HEK293 (cell line): ENCODE measurements around the gene MAGEF1.

Source experiments
- CTCF ChIA-PET: fragments of 350-600 bp; formaldehyde crosslinking; extraction: SDS; loops from one replicate; lab custom pipeline; 2021; ENCODE audit warnings: antibody characterized with exemption; lab: Yijun Ruan, JAX
- POLR2A ChIA-PET: fragments of 300-600 bp; formaldehyde crosslinking; extraction: SDS; loops from one replicate; lab custom pipeline; 2020; ENCODE audit warnings: antibody characterized with exemption, inconsistent platforms; lab: Yijun Ruan, JAX
- H3K27ac ChIP-seq: fragments of 200-500 bp; sonication (Bioruptor generic); 2 replicates; pipeline ENCODE4 v1.5.1; 2014; ENCODE audit warnings: low read depth, low read length, control low read depth, inconsistent platforms; ENCODE audit errors: extremely low read depth
- H3K36me3 ChIP-seq, 2 experiments: fragments of 200-500 bp in 1 of 2; sonication (Bioruptor generic) in 1 of 2; 1 replicate in 1 of 2; 2 replicates in 1 of 2; pipeline ENCODE4 v1.5.1; 2014 to 2017; ENCODE audit warnings: inconsistent platforms in 2 of 2, low read length in 2 of 2; ENCODE audit not compliant: control insufficient read depth in 2 of 2, insufficient read depth in 1 of 2
- H3K4me1 ChIP-seq: fragments of 200-500 bp; sonication (Bioruptor generic); 2 replicates; pipeline ENCODE4 v1.5.1; 2014; ENCODE audit warnings: mild to moderate bottlenecking, low read length, inconsistent platforms; ENCODE audit not compliant: control insufficient read depth, insufficient read depth
- H3K4me3 ChIP-seq: 2 replicates; pipeline ENCODE4 v1.5.1; 2011; ENCODE audit warnings: low read depth, mild to moderate bottlenecking, control low read depth, low read length, moderate library complexity
- H3K9me3 ChIP-seq: fragments of 200-500 bp; sonication (Bioruptor generic); 2 replicates; pipeline ENCODE4 v1.5.1; 2014; ENCODE audit warnings: low read depth, low read length, inconsistent platforms; ENCODE audit not compliant: control insufficient read depth, insufficient read depth
- SETDB1 ChIP-seq: IDR thresholded peaks from one replicate; pipeline ENCODE4 v1.6.1; 2017; ENCODE audit warnings: mild to moderate bottlenecking, low read length, moderate library complexity, mixed read lengths; ENCODE audit not compliant: insufficient read length
- SP7 ChIP-seq: fragments of 450-650 bp; formaldehyde crosslinking; IDR thresholded peaks from 2 replicates; pipeline ENCODE4 v1.5.1; 2016; ENCODE audit warnings: missing biosample characterization, missing genetic modification characterization
- ZBTB1 ChIP-seq: fragments of 450-650 bp; formaldehyde crosslinking; IDR thresholded peaks from 2 replicates; pipeline ENCODE4 v1.5.1; 2016; ENCODE audit warnings: missing biosample characterization, missing genetic modification characterization
- ZFP41 ChIP-seq: fragments of 450-650 bp; formaldehyde crosslinking; IDR thresholded peaks from 2 replicates; pipeline ENCODE4 v1.5.1; 2016; ENCODE audit warnings: missing biosample characterization, missing genetic modification characterization, borderline replicate concordance
- ZNF114 ChIP-seq: fragments of 450-650 bp; formaldehyde crosslinking; IDR thresholded peaks from 2 replicates; pipeline ENCODE4 v1.5.0; 2017; ENCODE audit warnings: missing biosample characterization, missing genetic modification characterization
- ZNF174 ChIP-seq: fragments of 450-650 bp; formaldehyde crosslinking; IDR thresholded peaks from 2 replicates; pipeline ENCODE4 v1.5.0; 2017; ENCODE audit warnings: missing biosample characterization, mild to moderate bottlenecking, missing genetic modification characterization
- ZNF292 ChIP-seq: fragments of 450-650 bp; formaldehyde crosslinking; IDR thresholded peaks from 2 replicates; pipeline ENCODE4 v1.5.1; 2016; ENCODE audit warnings: low read depth, missing biosample characterization, missing genetic modification characterization, borderline replicate concordance
- ZNF311 ChIP-seq: fragments of 450-650 bp; formaldehyde crosslinking; IDR thresholded peaks from 2 replicates; pipeline ENCODE4 v1.5.1; 2017; ENCODE audit warnings: missing biosample characterization, missing genetic modification characterization, borderline replicate concordance
- ZNF391 ChIP-seq: fragments of 450-650 bp; formaldehyde crosslinking; IDR thresholded peaks from 2 replicates; pipeline ENCODE4 v1.5.1; 2016; ENCODE audit warnings: low read depth, missing biosample characterization, missing genetic modification characterization, borderline replicate concordance
- ZNF426 ChIP-seq: fragments of 450-650 bp; formaldehyde crosslinking; IDR thresholded peaks from 2 replicates; pipeline ENCODE4 v1.5.1; 2017; ENCODE audit warnings: missing biosample characterization, missing genetic modification characterization, mild to moderate bottlenecking, inconsistent platforms, moderate library complexity
- ZNF544 ChIP-seq: fragments of 450-650 bp; formaldehyde crosslinking; IDR thresholded peaks from 2 replicates; pipeline ENCODE4 v1.5.0; 2017; ENCODE audit warnings: missing biosample characterization, missing genetic modification characterization
- ZNF600 ChIP-seq: fragments of 450-650 bp; formaldehyde crosslinking; IDR thresholded peaks from 2 replicates; pipeline ENCODE4 v1.5.1; 2016; ENCODE audit warnings: missing biosample characterization, missing genetic modification characterization
- ZNF610 ChIP-seq: fragments of 450-650 bp; formaldehyde crosslinking; IDR thresholded peaks from 2 replicates; pipeline ENCODE4 v1.5.1; 2016; ENCODE audit warnings: missing biosample characterization, missing genetic modification characterization, borderline replicate concordance
- ZNF785 ChIP-seq: fragments of 450-650 bp; formaldehyde crosslinking; IDR thresholded peaks from 2 replicates; pipeline ENCODE4 v1.5.1; 2016; ENCODE audit warnings: missing biosample characterization, missing genetic modification characterization
- ZNF792 ChIP-seq: fragments of 450-650 bp; formaldehyde crosslinking; IDR thresholded peaks from 2 replicates; pipeline ENCODE4 v1.5.1; 2016; ENCODE audit warnings: missing biosample characterization, missing genetic modification characterization
- ZNF837 ChIP-seq: fragments of 450-650 bp; formaldehyde crosslinking; IDR thresholded peaks from 2 replicates; pipeline ENCODE4 v1.5.1; 2016; ENCODE audit warnings: missing biosample characterization, missing genetic modification characterization
- TF ChIP-seq, protein P1 (sequence below): IDR thresholded peaks from 2 replicates; pipeline ENCODE4 v1.6.1; 2011; ENCODE audit warnings: mild to moderate bottlenecking, low read depth, low read length, borderline replicate concordance
- TF ChIP-seq, protein P2 (sequence below): fragments of 450-650 bp; formaldehyde crosslinking; IDR thresholded peaks from 2 replicates; pipeline ENCODE4 v1.5.1; 2016; ENCODE audit warnings: missing biosample characterization, missing genetic modification characterization
- TF ChIP-seq, protein P3 (sequence below): fragments of 450-650 bp; formaldehyde crosslinking; IDR thresholded peaks from 2 replicates; pipeline ENCODE4 v1.5.1; 2016; ENCODE audit warnings: missing biosample characterization, missing genetic modification characterization
- TF ChIP-seq, protein P4 (sequence below): fragments of 450-650 bp; formaldehyde crosslinking; IDR thresholded peaks from 2 replicates; pipeline ENCODE4 v1.5.0; 2017; ENCODE audit warnings: missing biosample characterization, missing genetic modification characterization, borderline replicate concordance
- TF ChIP-seq, protein P5 (sequence below): fragments of 450-650 bp; formaldehyde crosslinking; IDR thresholded peaks from 2 replicates; pipeline ENCODE4 v1.5.1; 2016; ENCODE audit warnings: missing biosample characterization, missing genetic modification characterization

Gene MAGEF1

DNA sequence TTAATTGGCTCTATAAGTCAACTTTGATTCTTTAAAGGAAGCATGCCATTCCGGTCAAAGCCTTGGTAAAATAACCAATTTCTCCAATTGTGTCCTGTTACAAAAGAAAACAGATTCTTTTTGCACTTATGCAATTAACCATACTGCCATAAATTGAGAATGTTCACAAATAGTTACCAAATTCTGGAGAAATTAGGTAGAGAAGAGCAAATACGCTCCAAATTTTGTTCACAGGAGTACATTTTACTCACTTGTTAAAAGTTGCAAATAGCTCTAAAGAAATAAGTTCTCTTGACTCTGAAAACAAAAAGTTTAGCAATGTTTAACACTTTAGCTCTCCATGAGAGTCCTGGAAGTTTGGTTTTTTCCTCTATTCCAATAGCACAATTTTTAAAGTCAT lies 11.1 kb downstream of the MAGEF1 start:
- POLR2A ChIA-PET, result no interaction called here
- Histone ChIP-seq H3K27ac (no peak overlapping the region), H3K9me3 (no peaks in the 10 kb centered on the region), H3K36me3 (no peaks in the 10 kb centered on the region), H3K4me1 (no peaks in the 10 kb centered on the region), H3K4me3 (no peak overlapping the region)
- CTCF ChIA-PET, result no interaction called here
- TF ChIP-seq, protein P1, sequence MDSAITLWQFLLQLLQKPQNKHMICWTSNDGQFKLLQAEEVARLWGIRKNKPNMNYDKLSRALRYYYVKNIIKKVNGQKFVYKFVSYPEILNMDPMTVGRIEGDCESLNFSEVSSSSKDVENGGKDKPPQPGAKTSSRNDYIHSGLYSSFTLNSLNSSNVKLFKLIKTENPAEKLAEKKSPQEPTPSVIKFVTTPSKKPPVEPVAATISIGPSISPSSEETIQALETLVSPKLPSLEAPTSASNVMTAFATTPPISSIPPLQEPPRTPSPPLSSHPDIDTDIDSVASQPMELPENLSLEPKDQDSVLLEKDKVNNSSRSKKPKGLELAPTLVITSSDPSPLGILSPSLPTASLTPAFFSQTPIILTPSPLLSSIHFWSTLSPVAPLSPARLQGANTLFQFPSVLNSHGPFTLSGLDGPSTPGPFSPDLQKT, result no peak
- TF ChIP-seq ZNF544 (tag by site-specific recombination), result no peak
- TF ChIP-seq, protein P2, sequence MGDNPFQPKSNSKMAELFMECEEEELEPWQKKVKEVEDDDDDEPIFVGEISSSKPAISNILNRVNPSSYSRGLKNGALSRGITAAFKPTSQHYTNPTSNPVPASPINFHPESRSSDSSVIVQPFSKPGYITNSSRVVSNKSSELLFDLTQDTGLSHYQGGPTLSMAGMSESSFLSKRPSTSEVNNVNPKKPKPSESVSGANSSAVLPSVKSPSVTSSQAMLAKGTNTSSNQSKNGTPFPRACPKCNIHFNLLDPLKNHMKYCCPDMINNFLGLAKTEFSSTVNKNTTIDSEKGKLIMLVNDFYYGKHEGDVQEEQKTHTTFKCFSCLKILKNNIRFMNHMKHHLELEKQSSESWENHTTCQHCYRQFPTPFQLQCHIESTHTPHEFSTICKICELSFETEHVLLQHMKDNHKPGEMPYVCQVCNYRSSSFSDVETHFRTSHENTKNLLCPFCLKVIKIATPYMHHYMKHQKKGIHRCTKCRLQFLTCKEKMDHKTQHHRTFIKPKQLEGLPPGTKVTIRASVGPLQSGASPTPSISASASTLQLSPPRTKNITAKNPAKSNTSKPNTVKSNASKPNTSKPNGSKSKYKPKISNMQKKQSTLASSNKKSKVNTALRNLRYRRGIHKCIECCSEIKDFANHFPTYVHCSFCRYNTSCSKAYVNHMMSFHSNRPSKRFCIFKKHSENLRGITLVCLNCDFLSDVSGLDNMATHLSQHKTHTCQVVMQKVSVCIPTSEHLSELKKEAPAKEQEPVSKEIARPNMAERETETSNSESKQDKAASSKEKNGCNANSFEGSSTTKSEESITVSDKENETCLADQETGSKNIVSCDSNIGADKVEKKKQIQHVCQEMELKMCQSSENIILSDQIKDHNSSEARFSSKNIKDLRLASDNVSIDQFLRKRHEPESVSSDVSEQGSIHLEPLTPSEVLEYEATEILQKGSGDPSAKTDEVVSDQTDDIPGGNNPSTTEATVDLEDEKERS (tag by site-specific recombination), result no peak
- TF ChIP-seq SETDB1, result peak; percentile 88
- TF ChIP-seq ZNF292, result no peak
- no peak for TF ChIP-seq ZNF311 (tag by site-specific recombination)
- TF ChIP-seq SP7 (tag by site-specific recombination), result no peak

DNA sequence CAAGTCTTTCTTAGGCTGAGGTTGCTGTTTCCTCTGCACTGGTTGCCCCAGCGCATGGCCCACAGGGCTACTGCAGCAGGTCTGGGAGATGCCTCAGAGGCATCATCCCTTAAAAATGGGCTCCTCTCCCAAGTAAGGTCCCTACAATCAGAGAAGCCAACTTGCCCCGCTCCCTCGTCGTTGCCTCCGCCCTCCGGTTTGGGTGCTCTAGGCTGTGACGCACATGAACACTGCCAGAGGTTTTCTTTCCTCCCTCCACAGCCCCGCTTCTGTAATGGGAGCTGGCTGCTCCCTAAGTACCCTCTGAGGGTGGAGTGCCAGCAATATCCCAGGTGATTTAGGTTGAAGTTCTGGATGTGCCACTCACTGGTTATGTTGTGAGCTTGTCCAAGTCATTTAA lies 14.0 kb downstream of the MAGEF1 start:
- Histone ChIP-seq H3K27ac (no peak overlapping the region), H3K36me3 (no peaks in the 10 kb centered on the region), H3K4me3 (no peak overlapping the region), H3K9me3 (no peaks in the 10 kb centered on the region), H3K4me1 (no peaks in the 10 kb centered on the region)
- ChIA-PET CTCF (interaction anchor here (0.6 to 0.7 kb wide), 2 partner anchors 14 to 48 kb away, joined by 3 to 4 read pairs; partner anchors contain the start of gene MAGEF1), POLR2A (interaction anchor here (2.4 kb wide), 1 partner anchor 14 kb away, joined by 16 read pairs; the partner anchor contains the start of gene MAGEF1)
- TF ChIP-seq ZNF426 (tag by site-specific recombination) (no peak), ZNF785 (tag by site-specific recombination) (no peak), ZNF610 (tag by site-specific recombination) (no peak), ZNF114 (tag by site-specific recombination) (no peak)
- TF ChIP-seq, protein P3, sequence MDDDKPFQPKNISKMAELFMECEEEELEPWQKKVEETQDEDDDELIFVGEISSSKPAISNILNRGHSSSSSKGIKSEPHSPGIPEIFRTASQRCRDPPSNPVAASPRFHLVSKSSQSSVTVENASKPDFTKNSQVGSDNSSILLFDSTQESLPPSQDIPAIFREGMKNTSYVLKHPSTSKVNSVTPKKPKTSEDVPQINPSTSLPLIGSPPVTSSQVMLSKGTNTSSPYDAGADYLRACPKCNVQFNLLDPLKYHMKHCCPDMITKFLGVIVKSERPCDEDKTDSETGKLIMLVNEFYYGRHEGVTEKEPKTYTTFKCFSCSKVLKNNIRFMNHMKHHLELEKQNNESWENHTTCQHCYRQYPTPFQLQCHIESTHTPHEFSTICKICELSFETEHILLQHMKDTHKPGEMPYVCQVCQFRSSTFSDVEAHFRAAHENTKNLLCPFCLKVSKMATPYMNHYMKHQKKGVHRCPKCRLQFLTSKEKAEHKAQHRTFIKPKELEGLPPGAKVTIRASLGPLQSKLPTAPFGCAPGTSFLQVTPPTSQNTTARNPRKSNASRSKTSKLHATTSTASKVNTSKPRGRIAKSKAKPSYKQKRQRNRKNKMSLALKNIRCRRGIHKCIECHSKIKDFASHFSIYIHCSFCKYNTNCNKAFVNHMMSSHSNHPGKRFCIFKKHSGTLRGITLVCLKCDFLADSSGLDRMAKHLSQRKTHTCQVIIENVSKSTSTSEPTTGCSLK (tag by site-specific recombination), result no peak

DNA sequence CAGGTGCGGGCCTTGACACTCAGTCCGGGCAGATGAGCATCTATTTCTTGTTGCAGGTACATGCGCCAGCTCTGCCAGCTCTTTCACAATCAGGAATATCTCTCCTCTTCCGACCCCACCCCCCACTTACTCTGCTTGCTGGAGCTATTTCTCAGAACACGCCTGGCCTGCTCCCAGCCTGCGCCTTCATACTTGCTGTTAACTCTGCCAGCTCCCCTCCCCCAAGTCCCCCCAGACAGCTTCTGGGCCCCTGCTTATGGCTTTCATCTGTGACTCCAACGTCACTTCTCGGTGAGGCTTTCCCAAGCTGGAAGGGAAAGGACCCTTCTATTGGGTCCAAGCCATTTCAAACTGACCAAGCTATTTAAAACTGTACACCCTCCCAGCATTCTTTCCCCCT lies 15.2 kb downstream of the MAGEF1 start:
- ChIA-PET POLR2A (interaction anchor here (2.4 kb wide), 1 partner anchor 15 kb away, joined by 16 read pairs; the partner anchor contains the start of gene MAGEF1), CTCF (interaction anchor here (0.8 kb wide), 1 partner anchor 107 kb away, joined by 4 read pairs; no protein-coding TSS in a partner anchor)
- no peak overlapping the region for H3K4me3 ChIP-seq
- no peaks in the 10 kb centered on the region for H3K4me1 ChIP-seq
- no peak overlapping the region for H3K27ac ChIP-seq
- H3K9me3 ChIP-seq, result no peaks in the 10 kb centered on the region
- no peaks in the 10 kb centered on the region for H3K36me3 ChIP-seq
- no peak for TF ChIP-seq ZFP41 (tag by site-specific recombination)
- TF ChIP-seq, protein P4, sequence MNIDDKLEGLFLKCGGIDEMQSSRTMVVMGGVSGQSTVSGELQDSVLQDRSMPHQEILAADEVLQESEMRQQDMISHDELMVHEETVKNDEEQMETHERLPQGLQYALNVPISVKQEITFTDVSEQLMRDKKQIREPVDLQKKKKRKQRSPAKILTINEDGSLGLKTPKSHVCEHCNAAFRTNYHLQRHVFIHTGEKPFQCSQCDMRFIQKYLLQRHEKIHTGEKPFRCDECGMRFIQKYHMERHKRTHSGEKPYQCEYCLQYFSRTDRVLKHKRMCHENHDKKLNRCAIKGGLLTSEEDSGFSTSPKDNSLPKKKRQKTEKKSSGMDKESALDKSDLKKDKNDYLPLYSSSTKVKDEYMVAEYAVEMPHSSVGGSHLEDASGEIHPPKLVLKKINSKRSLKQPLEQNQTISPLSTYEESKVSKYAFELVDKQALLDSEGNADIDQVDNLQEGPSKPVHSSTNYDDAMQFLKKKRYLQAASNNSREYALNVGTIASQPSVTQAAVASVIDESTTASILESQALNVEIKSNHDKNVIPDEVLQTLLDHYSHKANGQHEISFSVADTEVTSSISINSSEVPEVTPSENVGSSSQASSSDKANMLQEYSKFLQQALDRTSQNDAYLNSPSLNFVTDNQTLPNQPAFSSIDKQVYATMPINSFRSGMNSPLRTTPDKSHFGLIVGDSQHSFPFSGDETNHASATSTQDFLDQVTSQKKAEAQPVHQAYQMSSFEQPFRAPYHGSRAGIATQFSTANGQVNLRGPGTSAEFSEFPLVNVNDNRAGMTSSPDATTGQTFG (tag by site-specific recombination), result no peak
- TF ChIP-seq ZBTB1 (tag by site-specific recombination), result no peak
- TF ChIP-seq ZNF792, result no peak
- TF ChIP-seq ZNF600 (tag by site-specific recombination), result no peak
- TF ChIP-seq, protein P5, sequence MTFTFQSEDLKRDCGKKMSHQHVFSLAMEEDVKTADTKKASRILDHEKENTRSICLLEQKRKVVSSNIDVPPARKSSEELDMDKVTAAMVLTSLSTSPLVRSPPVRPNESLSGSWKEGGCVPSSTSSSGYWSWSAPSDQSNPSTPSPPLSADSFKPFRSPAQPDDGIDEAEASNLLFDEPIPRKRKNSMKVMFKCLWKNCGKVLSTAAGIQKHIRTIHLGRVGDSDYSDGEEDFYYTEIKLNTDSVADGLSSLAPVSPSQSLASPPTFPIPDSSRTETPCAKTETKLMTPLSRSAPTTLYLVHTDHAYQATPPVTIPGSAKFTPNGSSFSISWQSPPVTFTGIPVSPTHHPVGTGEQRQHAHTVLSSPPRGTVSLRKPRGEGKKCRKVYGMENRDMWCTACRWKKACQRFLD (tag by site-specific recombination), result no peak
- no peak for TF ChIP-seq ZNF391 (tag by site-specific recombination)
- TF ChIP-seq ZNF174, result no peak
- TF ChIP-seq ZNF837 (tag by site-specific recombination), result no peak
